ENCODE measurements around the gene EBF4. TPM values are rescaled to one million over a fixed set of nuclear protein-coding genes. Genes with fewer than 3 reads are reported as not detected.

The EBF4 gene
- total RNA-seq, 1 donor from 2014 or later, result 15.3 TPM

- DNase-seq, result no peak
- no peak for ATAC-seq
- TF ChIP-seq CTCF (IDR thresholded peaks at IDR 0.05), result no peak
- Histone ChIP-seq H3K4me1 (peaks cover 8% of the 10 kb centered on the region), H3K36me3 (no peaks in the 10 kb centered on the region), H3K9me3 (no peaks in the 10 kb centered on the region), H3K27me3 (ENCODE audit: low read depth) (peaks cover 27% of the 10 kb centered on the region), H3K4me3 (no peak overlapping the region), H3K27ac (no peak overlapping the region)
- intact Hi-C loops (cut with DNase I), result no loop called here
Measured at GRCh38 chr20:2794866-2795447, 102.4 kb downstream of the EBF4 start.

- TF ChIP-seq CTCF (IDR thresholded peaks at IDR 0.05), result no peak
- DNase-seq (no peak), ATAC-seq (no peak)
- H3K27ac ChIP-seq, result no peak overlapping the region
- no peaks in the 10 kb centered on the region for H3K36me3 ChIP-seq
- H3K4me3 ChIP-seq, result no peak overlapping the region
- intact Hi-C loops (cut with DNase I), result no loop called here
- peaks cover 32% of the 10 kb centered on the region for H3K27me3 ChIP-seq (ENCODE audit: low read depth)
- H3K4me1 ChIP-seq, result peaks cover 12% of the 10 kb centered on the region
- no peaks in the 10 kb centered on the region for H3K9me3 ChIP-seq
Measured at GRCh38 chr20:2795451-2795850, 102.9 kb downstream of the EBF4 start.

DNA sequence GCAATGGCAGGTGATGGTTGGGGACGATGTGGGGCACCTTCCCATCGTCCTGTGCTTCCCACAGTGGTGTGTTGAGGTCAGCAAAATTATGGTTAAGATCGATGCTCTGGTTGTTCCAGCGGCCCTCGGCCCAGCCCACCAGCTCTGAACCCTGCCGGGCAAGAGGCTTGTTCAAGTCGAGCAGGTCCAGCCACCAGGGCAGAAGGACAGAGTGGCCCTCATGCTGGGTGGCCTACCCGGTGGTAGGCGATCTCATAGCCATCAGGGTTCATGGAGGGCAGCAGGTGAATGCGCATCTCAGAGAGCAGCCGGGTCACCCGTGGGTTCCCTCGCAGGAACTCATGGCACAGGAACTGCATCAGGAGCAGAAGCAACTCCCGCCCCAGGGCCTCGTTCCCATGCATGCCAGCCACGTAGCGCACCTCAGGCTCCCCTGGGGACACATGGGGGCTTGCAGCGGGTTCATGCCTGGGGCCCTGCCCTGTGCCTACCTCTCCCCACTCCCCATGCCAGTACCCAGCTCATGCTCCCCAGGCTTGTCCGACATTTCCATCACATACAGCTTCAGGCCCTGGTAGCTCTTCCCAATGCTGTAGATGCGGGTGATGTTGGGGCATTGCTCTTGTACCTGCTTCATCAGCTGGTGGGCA, 103.6 kb downstream of the EBF4 start:
- Histone ChIP-seq H3K9me3 (no peaks in the 10 kb centered on the region), H3K4me3 (no peak overlapping the region), H3K27ac (no peak overlapping the region), H3K27me3 (ENCODE audit: low read depth) (peaks cover 39% of the 10 kb centered on the region), H3K4me1 (peaks cover 19% of the 10 kb centered on the region), H3K36me3 (no peaks in the 10 kb centered on the region)
- intact Hi-C loops (cut with DNase I), result no loop called here
- ATAC-seq, result no peak
- no peak for DNase-seq
- TF ChIP-seq CTCF (IDR thresholded peaks at IDR 0.05), result no peak

- no peak for TF ChIP-seq CTCF (IDR thresholded peaks at IDR 0.05)
- intact Hi-C loops (cut with DNase I), result no loop called here
- Histone ChIP-seq H3K27me3 (ENCODE audit: low read depth) (peaks cover 51% of the 10 kb centered on the region), H3K4me1 (peaks cover 24% of the 10 kb centered on the region), H3K9me3 (no peaks in the 10 kb centered on the region), H3K4me3 (no peak overlapping the region), H3K27ac (no peak overlapping the region), H3K36me3 (no peaks in the 10 kb centered on the region)
- ATAC-seq (no peak), DNase-seq (no peak)
Measured at GRCh38 chr20:2797136-2797983, 104.8 kb downstream of the EBF4 start.

DNA sequence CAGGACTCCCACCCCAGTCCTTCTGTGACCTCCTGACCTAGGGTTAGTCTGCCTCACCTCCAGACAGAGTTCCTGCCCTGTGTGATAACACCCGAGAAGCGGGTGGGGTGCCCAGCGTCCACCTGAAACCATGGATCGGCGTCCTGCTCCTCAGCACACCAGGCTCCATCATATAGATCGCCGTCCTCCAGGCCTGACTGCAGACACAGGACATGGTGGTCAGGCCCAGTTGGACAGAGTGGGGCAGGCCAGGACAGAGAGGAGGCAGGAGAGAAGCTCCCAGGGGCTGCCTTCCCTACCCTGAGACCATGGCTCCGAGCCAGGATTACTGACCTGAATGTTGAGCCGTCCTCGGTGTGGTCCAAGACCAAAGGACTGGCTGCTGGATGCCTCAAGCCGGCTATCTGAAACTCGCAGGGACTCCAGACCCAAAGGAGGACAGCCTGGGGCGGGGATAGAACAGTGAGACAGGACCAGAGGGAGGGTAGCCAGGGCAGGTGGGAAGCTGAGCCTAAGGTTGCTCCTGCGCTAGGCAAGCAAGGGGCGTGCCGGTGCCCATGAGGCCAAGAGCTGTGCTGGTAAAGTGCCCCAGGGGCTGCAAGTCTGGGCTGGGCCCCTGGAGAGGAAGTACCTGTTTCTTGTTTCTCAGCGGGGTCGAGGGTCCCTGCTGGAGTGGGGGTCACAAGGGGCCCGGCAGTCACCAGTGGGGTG, 105.7 kb downstream of the EBF4 start:
- H3K36me3 ChIP-seq, result no peaks in the 10 kb centered on the region
- no peak overlapping the region for H3K4me3 ChIP-seq
- TF ChIP-seq CTCF (IDR thresholded peaks at IDR 0.05), result no peak
- peaks cover 24% of the 10 kb centered on the region for H3K4me1 ChIP-seq
- DNase-seq (no peak), ATAC-seq (no peak)
- peaks cover 60% of the 10 kb centered on the region for H3K27me3 ChIP-seq (ENCODE audit: low read depth)
- H3K27ac ChIP-seq, result no peak overlapping the region
- intact Hi-C loops (cut with DNase I), result no loop called here
- H3K9me3 ChIP-seq, result no peaks in the 10 kb centered on the region
